ENCODE measurements around the gene KRT84.

The KRT84 gene, protein sequence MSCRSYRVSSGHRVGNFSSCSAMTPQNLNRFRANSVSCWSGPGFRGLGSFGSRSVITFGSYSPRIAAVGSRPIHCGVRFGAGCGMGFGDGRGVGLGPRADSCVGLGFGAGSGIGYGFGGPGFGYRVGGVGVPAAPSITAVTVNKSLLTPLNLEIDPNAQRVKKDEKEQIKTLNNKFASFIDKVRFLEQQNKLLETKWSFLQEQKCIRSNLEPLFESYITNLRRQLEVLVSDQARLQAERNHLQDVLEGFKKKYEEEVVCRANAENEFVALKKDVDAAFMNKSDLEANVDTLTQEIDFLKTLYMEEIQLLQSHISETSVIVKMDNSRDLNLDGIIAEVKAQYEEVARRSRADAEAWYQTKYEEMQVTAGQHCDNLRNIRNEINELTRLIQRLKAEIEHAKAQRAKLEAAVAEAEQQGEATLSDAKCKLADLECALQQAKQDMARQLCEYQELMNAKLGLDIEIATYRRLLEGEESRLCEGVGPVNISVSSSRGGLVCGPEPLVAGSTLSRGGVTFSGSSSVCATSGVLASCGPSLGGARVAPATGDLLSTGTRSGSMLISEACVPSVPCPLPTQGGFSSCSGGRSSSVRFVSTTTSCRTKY

DNA sequence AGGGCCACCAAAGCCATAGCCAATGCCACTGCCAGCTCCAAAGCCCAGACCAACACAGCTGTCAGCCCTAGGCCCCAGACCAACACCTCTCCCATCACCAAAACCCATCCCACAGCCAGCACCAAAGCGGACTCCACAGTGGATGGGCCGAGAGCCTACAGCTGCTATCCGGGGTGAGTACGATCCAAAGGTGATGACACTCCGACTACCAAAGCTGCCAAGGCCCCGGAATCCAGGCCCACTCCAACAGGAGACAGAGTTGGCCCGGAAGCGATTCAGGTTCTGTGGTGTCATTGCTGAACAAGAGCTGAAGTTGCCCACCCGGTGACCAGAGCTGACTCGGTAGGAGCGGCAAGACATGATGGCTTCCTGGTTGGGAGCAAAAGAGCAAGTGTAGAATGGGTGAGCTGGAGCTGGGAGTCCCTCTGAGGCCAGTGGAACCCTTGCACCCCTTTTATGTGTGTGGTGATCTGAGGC, at the start of gene KRT84:
Gene KRT84, minus strand, starts transcription at position 427 of the 477 bp plus-strand sequence. Its CDS starts 67 bp downstream, at position 360.
- DNase-seq, result no peak

DNA sequence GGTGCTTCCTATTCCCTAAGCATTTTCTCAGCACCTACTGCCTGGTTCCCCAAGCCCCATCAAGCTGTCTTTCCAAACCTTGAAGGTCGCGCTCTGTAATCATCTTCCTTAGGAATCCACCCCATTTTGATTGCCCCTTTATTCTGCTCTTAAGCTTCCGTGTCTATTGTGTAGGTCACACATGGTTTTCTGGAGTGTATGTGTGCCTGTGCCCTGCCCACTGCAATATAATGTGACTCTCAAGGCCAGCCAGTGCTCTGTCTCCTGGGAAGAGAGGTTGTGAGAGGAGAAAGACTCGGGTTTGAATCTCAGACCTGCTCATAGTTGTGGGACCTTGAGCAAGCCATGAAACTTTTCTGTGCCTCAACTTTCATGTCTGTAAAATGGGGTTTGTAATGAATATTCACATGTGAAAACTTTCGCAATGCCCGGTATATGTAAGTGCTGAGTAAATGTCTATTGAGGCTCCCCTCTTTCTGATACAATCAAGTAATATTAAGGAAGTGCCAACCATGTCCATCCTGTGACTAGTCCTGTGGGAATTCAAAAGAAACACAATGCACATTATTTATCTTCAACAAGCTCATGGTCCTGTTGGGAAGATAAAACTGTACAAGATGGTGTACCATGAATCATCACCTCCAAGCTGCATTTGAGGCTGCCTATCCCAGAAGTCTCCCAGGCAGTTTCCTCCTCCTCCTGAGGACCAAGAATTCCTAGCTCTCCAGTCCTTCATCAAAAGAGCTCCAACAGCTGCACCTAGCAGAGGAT, 49.5 kb upstream of the KRT84 start:
- no peak for DNase-seq

DNA sequence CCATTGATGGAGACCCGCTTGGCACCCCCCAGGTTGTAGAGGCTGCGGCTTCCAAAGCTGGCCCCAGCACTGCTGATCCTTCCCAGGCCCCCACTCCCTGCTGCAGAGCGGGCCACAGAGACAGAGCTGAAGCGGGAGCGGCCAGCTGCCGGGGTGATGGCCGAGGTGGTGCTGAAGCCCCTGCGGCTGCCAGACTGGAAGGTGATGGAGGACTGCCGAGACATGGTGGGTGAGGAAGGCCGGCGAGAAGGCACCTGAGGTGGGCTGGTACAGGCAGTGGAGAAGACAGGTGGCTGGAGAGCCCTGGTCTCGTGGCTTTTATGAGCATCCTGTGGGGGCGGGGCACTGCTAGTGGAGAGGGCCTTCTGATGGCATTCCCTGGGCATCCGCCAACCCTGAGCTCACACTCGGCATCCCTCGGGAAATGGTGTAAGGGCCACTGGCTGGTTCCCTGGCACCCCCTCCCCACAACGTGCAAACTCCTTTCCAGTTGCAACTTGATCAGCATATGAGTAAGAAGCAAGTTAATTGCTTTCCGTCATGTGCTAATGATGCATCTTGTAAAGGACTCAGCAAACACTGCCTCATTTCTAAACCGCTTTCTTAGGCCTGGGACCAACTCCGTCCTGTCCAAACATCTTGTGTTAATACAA, 48.8 kb upstream of the KRT84 start, which contains the start of gene KRT75:
Gene KRT75, minus strand, starts transcription at position 291 of the 653 bp plus-strand sequence. Its CDS starts 67 bp downstream, at position 224.
- DNase-seq, result no peak

DNA sequence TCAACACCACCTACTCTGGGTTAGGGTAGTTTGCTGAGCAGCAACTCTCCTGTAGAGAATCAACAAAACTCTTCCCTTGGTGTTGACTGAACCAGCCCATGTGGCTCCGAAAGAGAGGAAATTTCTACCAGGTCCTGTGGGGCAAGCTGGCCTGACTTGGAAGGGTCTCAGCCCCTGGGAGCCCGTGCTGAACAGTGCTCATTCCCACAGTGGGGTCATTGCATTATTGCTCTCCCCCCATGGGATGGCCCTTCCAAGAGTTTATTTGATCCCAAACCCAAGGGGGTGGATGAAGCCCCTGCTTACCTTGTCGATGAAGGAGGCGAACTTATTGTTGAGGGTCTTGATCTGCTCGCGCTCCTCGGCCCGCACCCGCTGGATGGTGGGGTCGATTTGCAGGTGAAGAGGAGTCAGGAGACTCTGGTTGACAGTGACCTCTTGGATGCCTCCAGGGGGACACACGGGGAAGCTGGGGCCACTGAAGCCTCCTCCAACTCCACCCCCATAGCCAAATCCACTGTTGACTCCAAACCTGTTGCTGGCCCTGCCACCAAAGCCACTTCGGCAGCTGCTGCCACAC, 48.1 kb upstream of the KRT84 start:
- DNase-seq, result no peak

DNA sequence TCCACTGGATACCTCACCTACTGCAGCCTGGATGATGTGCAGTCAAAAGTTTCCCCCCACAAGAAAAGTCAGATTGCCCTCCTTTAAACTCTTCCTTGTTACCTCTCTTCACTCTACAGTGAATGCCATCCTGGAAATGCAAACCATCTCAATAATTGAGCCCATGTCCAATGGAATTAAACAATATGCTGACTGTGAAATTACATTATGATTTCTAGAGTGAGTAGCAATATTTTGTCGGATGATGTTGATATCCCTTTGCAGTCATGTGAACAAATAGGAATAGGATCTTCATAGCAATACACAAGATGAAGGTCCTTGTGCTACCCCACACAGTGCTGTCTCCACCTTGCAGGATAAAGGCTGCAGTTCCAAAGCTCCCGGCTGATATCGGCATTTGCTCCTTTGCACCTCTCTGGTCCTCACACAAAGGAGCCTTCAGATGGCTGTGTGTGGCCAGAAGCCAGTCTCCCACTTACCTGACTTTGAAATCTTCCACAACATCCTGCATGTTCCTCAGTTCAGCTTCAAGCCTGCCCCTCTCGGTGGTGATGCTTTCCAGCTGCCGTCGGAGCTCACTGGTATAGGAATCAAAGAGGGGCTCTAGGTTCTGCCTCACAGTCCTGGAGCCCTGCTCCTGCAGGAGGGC, 47.2 kb upstream of the KRT84 start:
- no peak for DNase-seq

DNA sequence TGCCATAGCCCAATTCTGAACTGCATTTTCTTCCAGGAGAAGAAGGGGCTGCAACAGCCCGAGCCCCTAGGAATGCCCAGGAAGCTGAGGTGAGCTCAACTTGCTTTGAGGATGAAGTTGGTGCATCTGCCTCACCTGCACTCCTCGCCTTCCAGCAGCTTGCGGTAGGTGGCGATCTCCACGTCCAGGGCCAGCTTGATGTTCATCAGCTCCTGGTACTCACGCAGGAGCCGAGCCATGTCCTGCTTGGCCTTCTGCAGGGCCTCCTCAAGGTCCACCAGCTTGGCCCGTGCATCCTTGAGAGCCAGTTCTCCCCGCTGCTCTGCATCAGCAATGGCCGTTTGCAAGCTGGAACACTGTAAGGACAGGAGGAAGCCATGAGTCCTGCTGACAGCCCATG, 42.7 kb upstream of the KRT84 start:
- no peak for DNase-seq

DNA sequence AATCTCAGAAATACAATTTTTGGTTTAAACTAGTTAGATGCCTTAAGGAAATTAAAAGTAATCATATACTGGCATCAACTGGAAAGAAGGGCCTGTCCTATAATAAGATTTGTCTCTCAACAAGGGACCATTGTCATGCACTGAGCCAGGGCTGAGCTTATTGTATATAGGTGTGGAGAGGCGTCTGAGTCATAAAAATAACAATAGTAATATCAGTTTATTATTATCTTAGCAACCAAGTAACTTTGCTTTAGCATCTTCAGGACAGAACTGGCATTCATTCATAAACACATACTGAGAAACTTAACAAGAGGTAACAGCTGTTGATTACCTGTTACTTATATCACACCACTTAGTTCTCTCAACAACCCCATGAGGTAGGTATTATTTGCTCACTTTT, 41.6 kb upstream of the KRT84 start:
- DNase-seq, result no peak

DNA sequence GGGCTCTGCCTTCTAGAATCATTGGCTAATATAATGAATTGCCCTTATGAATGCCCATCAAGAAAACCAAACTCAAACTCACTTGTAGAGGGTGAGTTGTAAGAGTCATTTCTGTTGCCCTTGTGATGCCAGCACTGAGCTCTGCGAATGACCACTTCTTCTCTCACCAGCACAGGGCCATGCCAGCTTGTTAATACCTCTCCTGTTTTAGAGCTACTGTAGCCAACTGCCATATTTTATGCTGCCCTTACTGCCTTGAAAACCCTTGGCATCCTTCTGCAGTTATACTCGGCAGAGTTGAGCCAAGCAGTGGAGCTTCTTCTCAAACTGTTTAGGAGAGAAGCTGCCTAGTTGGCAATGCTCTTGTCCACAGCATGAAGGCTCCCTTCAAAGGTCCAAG, 40.6 kb upstream of the KRT84 start:
- DNase-seq, result no peak

DNA sequence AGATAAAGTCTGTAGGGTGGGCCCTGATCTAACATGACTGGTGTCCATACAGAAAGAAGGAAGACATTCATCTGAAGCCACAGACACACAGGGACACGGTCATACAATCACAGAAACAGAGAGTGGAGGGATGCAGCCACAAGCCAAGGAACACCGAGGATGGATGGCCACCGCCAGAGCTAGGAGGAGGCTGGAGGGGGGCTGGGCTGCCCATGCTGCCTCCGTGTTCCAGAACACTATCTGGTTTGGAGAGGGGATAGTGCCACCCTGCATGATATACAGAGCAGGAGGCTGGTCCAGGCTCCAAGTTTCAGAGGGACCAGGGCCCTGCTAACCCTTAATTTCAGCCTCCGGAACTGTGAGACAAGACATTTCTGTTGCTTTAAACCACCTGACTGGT, 40.0 kb upstream of the KRT84 start:
- DNase-seq, result no peak

DNA sequence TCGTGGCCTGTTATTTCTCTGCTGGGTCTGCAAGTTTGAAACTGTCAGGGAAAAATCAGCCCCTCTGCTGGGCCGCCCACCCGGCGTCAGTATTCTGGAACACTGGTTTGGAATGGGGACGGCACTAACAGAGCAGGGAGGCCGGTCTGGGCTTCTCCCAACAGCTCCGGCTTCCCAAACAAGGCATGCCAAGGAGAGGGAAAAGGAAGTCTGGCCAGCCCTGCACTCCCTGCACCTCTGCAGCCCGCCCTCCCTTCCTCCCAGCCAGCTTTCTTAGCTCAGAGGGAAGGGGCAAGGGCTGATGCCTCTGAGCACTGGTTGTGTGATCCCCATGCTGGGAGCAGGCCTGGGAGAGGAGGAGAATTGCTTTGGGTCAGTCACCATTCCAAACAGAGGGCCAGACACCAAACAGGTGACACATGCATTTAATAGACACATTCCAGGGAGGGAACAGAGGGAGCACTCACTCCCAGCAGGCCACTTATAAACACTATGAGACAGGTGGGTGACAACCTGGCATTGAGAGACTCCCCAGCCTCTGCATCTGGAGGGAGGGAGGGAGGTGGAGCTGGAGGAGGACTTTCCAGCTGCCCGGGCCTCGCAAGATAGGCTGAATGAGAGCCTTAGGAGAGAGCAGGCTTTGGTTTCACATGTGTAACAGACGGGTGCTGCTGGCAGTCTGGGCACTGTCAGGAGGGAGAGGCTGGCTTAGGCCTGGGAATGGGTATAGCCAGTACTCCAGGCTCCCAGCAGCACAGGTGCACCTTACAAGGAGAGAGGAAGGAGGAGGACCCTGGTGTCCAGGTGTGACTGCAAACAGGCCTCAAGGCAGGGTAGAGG, 38.4 kb upstream of the KRT84 start:
- no peak for DNase-seq

DNA sequence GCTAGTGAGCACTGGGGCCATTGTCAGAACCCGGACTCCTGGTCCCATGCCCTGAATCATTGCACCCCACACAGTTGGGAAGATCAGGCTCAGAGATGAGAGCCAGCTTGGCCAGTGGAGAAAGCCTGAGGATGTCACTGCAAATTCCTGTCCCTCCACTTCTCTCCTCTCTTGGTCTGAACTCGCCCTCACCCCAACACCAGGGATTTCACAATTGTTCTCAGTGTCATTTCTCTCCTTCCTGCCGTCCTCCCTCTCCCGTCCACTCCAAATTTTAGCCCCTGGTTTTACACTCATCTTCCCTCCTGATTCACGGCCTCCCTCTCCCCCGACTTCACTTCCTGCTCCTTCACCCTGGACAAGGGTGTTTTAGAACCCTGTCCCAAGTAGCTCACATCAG, 37.6 kb upstream of the KRT84 start:
- no peak for DNase-seq

DNA sequence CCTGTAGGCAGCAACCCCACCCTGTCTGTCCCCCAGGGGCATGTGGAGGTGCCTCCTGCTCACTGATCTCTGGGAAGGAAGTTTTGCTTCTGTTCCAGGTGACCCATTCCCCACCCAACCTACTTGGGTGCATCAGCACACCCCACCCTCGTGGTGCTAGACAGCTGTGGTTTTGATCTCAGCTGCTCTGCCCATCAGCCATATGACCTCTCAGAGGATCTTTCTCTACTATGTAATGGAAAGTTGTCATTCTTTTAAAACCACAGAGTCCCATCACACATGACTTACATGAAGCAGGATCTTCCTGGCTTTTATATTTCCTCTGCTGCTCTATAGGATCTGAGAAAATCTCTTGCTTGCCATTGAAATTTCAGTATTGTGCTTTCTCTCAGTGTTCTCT, 34.2 kb upstream of the KRT84 start:
- DNase-seq, result no peak

DNA sequence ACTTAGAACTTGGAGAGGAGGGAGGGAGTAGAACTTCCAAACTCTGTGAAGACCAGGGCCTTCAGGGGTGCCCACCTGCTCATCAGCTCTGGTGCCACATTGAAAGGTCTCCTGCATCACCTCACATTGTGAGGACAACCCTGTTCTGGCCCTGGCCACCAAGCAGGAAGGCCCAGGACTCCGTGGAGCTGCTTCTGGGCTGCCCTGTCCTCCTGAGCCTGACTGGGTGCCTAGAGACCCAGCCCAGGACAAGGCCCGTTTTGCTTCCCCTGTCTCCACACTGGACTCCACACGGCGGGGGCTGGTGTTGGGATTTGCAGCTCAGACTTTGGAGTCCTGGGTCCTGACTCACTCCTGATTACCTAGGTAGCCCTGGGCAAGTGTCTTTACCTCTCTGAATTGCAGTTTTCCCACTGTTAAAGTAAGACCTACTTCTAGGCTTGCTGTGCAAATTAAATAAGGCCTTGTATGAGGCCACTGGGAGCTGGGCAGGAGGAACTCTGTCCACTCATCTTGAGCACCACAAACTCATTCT, 33.2 kb upstream of the KRT84 start:
- DNase-seq, result no peak

DNA sequence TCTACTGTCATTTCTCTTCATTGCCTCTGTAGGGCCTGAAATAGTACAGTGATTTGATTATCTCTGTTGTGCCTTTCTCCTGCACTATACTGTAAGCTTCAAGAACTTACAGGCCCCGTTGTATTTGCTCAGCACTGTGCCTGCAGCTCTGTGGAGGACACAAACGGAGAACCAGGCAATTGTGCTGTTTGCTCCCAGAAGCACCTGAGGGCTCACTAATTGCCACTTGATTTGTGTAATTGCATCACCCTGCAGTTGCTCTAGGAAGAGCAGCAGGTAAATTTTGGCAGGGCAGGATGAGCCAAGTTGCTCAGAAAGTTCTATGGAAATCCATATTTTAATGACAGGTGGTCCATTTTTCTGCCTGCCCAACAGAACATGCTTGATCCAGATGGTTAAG, 32.3 kb upstream of the KRT84 start:
- DNase-seq, result no peak

DNA sequence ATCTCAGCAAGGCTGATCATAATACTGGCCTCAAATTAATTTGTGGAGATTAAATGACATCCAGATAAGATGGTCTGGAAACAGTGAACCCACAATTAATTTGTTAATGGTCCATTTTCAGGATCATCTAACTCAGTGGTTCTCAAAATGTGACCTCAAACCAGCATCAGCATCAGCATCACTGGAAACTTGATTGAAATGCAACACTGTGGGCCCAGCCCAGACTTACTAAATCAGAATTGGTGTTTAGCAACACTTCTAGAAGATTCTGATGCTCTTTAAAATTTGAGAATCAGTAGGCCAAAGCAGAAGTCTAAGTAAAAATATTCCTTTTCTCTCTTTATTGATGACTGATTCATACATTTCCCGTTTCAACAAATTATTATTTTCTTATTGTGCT, 31.3 kb upstream of the KRT84 start:
- DNase-seq, result no peak

DNA sequence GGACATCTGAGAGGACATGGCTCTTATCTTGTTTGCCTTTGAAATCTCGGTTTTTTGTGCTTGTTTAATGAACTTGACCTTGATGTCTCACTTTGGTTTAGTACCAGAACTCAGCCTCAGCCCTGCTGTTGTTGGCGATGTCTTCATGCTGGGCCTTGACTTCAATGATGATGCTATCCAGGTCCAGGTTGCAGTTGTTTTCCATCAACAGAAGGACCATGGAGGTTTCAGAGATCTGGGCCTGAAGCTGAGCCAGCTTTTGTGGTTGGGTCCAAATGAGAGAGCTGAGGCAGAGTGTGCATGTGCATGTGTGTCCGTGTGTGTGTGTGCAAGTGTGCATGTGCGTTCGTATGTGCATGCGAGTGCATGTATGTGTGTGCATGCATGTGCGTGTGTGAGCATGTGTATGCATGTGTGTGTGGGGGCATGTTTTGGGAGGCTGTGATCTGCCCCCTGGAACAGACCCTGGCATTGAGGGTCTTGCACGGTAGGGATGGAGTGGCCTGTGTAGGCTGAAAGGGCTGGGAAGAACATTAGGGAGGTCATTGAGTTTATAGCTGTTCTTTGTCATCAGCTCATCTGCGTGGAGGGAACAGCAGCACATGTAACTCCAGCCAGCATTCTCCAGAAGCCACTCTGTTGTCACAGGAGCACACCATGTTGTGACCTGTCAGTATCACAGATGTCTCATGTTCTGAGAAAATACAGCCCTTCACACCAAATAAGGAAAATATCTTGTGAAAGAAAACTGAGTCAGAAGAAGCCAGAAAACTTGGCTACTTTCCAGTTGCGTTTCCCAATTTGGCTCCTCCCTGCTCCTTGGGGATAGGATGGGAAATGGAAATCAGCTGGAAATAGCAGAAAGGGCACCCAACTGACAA, 30.7 kb upstream of the KRT84 start:
- no peak for DNase-seq

DNA sequence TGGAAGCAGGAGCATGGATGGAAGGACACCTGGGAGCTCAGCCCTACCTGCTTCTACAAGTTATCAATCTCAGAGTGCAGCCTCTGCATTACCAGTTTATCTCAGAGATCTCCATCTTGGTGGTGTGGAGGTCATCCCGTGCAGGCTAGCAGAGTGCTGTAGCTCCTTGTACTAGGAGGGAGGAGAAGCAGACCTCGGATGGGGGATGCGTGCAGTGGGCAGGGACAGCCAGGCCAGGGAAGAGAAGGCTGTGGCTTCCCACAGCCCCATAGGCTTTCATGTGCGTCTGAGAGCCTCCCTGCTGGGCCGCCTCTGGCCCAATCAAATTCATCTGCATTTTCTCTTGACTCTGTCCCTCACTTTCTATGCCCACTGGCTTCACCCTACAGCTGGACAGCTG, 29.5 kb upstream of the KRT84 start:
- DNase-seq, result no peak

DNA sequence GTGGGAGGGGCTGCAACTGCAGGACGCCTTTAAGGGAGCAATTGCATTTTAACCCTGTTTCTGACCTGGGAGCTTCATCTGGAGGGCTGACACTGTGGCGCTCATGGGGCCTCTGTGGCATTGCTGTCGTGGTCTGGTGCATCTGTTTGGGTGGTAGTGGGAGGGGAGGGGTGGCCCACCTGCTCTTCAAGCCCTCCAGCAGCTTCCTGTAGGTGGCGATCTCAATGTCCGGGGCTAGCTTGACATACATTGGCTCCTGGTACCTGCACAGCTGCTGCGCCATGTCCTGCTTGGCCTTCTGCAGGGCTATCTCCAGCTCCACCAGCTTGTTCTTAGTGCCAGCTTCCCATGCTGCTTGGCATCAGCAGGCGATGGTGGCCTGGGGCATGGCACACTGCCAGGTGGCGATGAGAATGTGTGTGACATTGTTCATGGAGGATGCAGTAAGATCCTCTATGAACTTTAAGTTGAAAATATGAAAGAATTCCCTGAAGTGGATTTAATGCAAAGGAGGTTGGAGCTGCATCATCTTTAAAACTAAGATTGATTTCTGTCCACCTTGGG, 28.4 kb upstream of the KRT84 start:
- DNase-seq, result no peak

DNA sequence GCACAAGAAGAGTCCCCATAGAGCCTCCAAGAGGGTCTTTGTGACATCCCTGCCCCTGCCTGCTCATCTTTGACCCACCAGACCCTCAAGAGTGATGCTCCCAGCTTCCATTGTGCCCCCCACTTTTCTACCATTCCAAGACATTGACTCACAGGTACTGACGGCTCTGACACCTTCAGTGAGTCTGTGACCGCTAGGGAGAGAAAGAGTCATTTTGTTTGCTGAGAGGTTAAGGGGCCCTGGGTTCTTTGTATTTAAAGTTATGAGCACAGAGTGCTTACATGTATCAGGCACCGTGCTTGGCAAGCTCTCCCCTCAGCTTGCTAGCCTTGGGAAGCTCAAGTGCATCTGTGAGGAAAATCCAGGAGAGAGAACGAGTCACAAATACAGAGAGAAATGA, 27.8 kb upstream of the KRT84 start:
- DNase-seq, result no peak

DNA sequence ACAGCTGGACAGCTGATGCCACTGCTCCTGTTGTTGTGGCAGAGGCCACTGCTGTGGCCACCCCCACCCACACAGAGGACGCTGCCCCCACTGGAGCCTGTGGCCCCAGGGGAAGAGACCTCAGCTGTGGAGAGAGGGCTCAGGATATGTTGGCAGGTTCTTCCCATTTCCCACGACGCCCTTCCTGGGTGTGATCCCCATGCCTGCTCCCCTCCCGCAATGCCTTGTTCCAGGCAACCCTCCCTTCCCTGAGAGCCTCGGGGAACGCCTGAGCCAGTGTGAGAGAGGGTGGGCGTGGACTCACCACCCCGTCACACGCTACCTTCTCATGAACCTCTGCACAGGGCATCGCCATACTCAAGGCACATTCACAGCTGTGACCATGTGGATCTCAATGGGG, 26.4 kb upstream of the KRT84 start:
- no peak for DNase-seq
